ENCODE measurements around the gene RBM18. TPM values are rescaled to one million over a fixed set of nuclear protein-coding genes. Genes with fewer than 3 reads are reported as not detected.

The RBM18 gene
- total RNA-seq, 1 donor from 2014 or later = 37.3 TPM

DNA sequence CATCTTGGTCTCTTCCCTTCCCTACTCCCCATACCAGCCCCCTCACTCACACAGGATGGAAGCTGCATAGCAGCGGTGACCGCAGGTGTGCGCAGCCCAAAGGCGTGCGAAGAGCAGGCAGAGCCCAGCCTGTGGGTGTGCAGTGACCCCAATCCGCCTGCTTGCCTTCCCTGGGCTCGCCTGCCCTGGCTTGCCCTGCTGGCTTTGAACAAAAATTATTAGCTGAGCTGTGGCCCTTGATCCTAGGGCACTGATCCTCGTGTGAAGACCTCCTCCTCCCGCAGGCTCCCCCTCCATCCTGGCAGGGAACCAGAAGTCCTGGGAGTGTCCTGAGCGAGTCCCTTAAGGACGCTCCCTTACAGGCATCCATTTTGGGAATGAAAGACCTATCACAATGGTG lies 73.1 kb downstream of the RBM18 start:
- ATAC-seq (ENCODE audit: poor library complexity) = no peak
- intact Hi-C loops (cut with DNase I) = no loop called here
- no peak for DNase-seq

DNA sequence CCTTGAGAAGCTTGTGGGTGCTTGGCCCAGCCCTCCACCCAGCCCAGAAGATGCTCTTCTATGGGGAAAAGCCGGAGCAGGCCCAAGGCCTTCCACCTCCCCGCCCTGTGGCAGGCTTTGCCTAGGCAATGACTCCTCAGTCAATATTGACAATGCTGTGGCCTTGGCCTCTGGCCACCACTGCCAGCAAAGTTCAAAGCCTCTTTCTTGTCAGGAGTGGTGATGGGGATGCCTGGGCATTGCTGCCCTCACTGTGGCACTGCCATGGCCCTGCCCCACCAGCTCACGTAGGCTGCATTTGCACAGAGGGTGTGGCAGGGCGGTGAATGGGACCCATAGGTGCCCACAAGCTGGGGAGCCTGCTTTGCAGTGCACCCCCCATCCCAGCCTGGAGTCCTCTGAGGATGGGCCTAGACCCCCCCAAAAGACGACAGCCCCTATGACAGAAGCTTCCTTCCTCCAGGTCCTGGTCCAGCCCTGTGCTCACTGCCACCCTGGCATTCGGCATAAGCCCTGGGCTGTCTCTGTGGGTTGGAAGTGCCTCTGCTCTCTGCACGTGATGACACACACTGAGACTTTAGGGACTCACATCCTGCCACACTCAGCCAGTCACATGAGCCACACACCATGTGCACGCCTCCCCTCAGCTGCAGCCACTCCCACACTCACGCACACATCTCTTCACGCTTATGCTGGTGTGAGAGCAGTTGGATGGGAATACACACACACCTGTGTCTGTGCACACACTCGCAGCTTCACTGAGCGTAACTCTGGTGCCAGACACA lies 73.9 kb downstream of the RBM18 start:
- ATAC-seq (ENCODE audit: poor library complexity) (no peak), DNase-seq (no peak)
- intact Hi-C loops (cut with DNase I) = no loop called here

DNA sequence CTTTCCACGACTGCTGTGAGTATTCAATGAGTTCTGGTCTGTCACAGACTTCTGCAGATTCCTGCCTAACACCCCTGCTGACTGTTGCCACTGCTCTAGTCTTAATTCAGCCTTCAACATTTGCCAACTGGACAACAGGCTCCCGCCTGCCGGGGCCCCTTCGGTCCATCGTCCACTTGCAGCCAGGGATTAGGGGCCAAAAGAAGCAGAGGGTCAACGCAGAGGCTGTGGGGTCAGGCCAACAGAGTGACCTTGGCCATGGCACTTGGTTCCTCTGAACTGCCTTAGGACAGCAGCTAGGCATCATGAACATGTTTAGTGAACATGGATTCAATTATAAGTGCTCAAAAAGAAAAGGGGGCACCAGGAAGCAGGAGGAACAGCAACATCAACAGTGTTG lies 76.3 kb downstream of the RBM18 start:
- no peak for DNase-seq
- intact Hi-C loops (cut with DNase I) = no loop called here
- ATAC-seq (ENCODE audit: poor library complexity) = no peak

Other genes starting within 250 kb of the RBM18 start
- 5.0 TPM for gene TTLL11, start 171.5 kb downstream of the RBM18 start, total RNA-seq
- gene NDUFA8, start 105.1 kb downstream of the RBM18 start, total RNA-seq = 294 TPM
- gene MORN5, start 104.9 kb downstream of the RBM18 start, total RNA-seq = not detected
- gene LHX6, start 35.9 kb downstream of the RBM18 start, total RNA-seq = 3.4 TPM
- 35.7 TPM for gene MRRF, start within 50 bp of the RBM18 start, total RNA-seq
- gene PTGS1, start 106.2 kb upstream of the RBM18 start, total RNA-seq = 4.0 TPM
- not detected for gene OR1J1, start 213.1 kb upstream of the RBM18 start, total RNA-seq
- not detected for gene OR1J2, start 246.0 kb upstream of the RBM18 start, total RNA-seq